C4-2B (cell line): ENCODE results near the gene OTOGL.

Experiments
- CTCF ChIP-seq: fragments of 450-650 bp; conservative IDR thresholded peaks from 2 replicates; pipeline ENCODE4 v1.5.1; 2017; ENCODE audit warnings: mild to moderate bottlenecking
- ZFX ChIP-seq: fragments of 450-650 bp; IDR thresholded peaks from 2 replicates; pipeline ENCODE4 v1.6.1; 2017

- no peak for TF ChIP-seq CTCF
- TF ChIP-seq ZFX, result no peak
Measured at GRCh38 chr12:80422550-80422949, 323.2 kb downstream of the OTOGL start.
